ENCODE data around the gene CMTM1.
A peak's percentile ranks its signal among the peaks of the same experiment; 100 is the strongest.

The CMTM1 gene

GRCh38 chr16:66566051-66566901 lies at the start of gene CMTM1:
Gene CMTM1, plus strand, starts transcription at chr16:66566439. Its CDS starts 75 bp downstream, at chr16:66566514.
- no peak for DNase-seq (ENCODE audit: low read depth in 2 of 2)

- DNase-seq (ENCODE audit: low read depth in 2 of 2) = no peak
Measured at GRCh38 chr16:66516509-66516807, 49.8 kb upstream of the CMTM1 start.

GRCh38 chr16:66516808-66517585 lies 49.2 kb upstream of the CMTM1 start:
- DNase-seq (ENCODE audit: low read depth in 2 of 2) = peak; percentile 67 to 77

- DNase-seq (ENCODE audit: low read depth in 2 of 2) = no peak
Measured at GRCh38 chr16:66517586-66518263, 48.5 kb upstream of the CMTM1 start.

- no peak for DNase-seq (ENCODE audit: low read depth in 2 of 2)
Measured at GRCh38 chr16:66519482-66520373, 46.5 kb upstream of the CMTM1 start.

GRCh38 chr16:66520406-66521170 lies 45.7 kb upstream of the CMTM1 start:
- DNase-seq (ENCODE audit: low read depth in 2 of 2) = no peak

GRCh38 chr16:66521252-66521713 lies 45.0 kb upstream of the CMTM1 start:
- no peak for DNase-seq (ENCODE audit: low read depth in 2 of 2)

GRCh38 chr16:66521951-66522771 lies 44.1 kb upstream of the CMTM1 start:
- peak; percentile 92 to 95 for DNase-seq (ENCODE audit: low read depth in 2 of 2)

GRCh38 chr16:66522816-66523590 lies 43.2 kb upstream of the CMTM1 start:
- DNase-seq (ENCODE audit: low read depth in 2 of 2) = no peak

- peak in 1 of 2 donors; percentile 12 for DNase-seq (ENCODE audit: low read depth in 2 of 2)
Measured at GRCh38 chr16:66523861-66524354, 42.3 kb upstream of the CMTM1 start.

GRCh38 chr16:66524601-66525164 lies 41.6 kb upstream of the CMTM1 start:
- DNase-seq (ENCODE audit: low read depth in 2 of 2) = no peak

GRCh38 chr16:66525396-66526180 lies 40.7 kb upstream of the CMTM1 start:
- DNase-seq (ENCODE audit: low read depth in 2 of 2) = no peak

- DNase-seq (ENCODE audit: low read depth in 2 of 2) = no peak
Measured at GRCh38 chr16:66528294-66528693, 37.9 kb upstream of the CMTM1 start.

- no peak for DNase-seq (ENCODE audit: low read depth in 2 of 2)
Measured at GRCh38 chr16:66529475-66529874, 36.8 kb upstream of the CMTM1 start.

- no peak for DNase-seq (ENCODE audit: low read depth in 2 of 2)
Measured at GRCh38 chr16:66534376-66534799, 31.9 kb upstream of the CMTM1 start.

- DNase-seq (ENCODE audit: low read depth in 2 of 2) = no peak
Measured at GRCh38 chr16:66536525-66536924, 29.7 kb upstream of the CMTM1 start.

- no peak for DNase-seq (ENCODE audit: low read depth in 2 of 2)
Measured at GRCh38 chr16:66537236-66537635, 29.0 kb upstream of the CMTM1 start.

- no peak for DNase-seq (ENCODE audit: low read depth in 2 of 2)
Measured at GRCh38 chr16:66538910-66539309, 27.3 kb upstream of the CMTM1 start.

All from stimulated activated CD8-positive, alpha-beta memory T cell treated with anti-CD3 and anti-CD28 coated beads, Interleukin-7, amount 100 ng/mL, for 4 hours (primary cell).